Choroid plexus epithelial cell (primary cell): Measurements from ENCODE around the gene STAC2.

Experiments
- DNase-seq: peaks from one replicate; pipeline ENCODE4 v3.0.0-alpha.2; 2010; ENCODE audit warnings: low read depth
- H3K4me3 ChIP-seq: 2 replicates; pipeline ENCODE4 v1.5.1; 2011; ENCODE audit warnings: low read depth, mild to moderate bottlenecking, control low read depth, low read length, moderate library complexity
- CTCF ChIP-seq: conservative IDR thresholded peaks from 2 replicates; pipeline ENCODE4 v1.5.1; 2011; ENCODE audit warnings: low read depth, mild to moderate bottlenecking, control low read depth, inconsistent platforms, low read length, moderate library complexity

Gene STAC2

DNA sequence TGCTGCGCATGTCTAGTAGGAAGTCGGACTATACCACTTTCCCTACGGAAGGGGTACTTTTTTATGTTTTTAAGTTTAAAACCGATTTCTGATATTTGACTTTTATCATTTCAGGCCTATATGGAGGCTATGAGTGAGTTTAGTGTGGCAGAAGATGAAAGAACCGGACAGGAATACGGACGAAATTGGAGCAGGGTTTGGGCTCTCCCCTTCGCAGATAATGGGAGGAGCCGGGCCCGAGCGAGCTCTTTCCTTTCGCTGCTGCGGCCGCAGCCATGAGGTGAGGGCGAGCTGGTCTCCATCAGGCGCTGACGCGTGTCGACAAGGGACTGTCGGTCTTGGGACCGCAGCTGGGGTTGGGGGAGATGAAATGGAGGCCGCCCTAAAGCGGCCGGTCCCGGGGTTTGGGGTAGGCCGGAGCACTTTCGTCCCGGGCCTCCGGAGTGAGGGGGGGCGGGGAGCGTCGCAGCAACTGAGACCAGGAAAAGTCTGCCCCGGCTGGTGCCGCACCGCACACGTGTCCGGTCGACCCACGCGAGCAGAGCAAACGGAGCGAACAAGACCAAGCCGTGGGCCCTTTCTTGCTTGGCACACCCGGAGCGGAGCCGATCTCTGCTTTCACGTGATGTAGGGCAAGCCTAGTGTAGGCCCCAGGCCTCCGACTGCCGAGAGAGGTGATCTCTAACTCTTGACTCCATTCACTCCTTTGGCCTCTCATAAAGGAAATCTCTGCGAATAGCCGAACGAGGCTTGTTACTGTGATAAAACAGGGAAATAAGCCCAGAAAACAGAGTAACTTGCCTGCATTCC lies 25.5 kb downstream of the STAC2 start, which contains the start of gene RPL19:
Gene RPL19 (plus strand): TSS at position 214 of the 810 bp plus-strand sequence. CDS start 62 bp downstream, at position 276.
- TF ChIP-seq CTCF, result no peak
- peak; percentile 44 for DNase-seq
- peak within 1 kb of the TSS; percentile 91 for H3K4me3 ChIP-seq

DNA sequence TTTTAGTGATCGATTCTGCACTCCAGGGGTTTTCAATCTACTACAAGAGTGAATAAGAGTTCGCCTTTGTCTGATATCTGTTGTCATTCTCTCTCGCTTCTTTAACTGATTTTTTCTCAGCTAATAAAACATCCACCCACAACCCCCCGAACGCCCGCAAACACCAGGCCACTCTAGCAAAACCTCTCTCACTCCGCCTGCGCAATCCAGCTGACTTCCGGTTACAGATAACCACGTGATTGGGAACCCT lies 26.0 kb downstream of the STAC2 start:
- TF ChIP-seq CTCF, result no peak
- peak; percentile 97 for DNase-seq
- peak overlapping the region; percentile 91 for H3K4me3 ChIP-seq

GRCh38 chr17:39198186-39198566 lies 27.6 kb downstream of the STAC2 start:
- DNase-seq, result no peak
- H3K4me3 ChIP-seq, result peak overlapping the region; percentile 75
- TF ChIP-seq CTCF, result no peak

DNA sequence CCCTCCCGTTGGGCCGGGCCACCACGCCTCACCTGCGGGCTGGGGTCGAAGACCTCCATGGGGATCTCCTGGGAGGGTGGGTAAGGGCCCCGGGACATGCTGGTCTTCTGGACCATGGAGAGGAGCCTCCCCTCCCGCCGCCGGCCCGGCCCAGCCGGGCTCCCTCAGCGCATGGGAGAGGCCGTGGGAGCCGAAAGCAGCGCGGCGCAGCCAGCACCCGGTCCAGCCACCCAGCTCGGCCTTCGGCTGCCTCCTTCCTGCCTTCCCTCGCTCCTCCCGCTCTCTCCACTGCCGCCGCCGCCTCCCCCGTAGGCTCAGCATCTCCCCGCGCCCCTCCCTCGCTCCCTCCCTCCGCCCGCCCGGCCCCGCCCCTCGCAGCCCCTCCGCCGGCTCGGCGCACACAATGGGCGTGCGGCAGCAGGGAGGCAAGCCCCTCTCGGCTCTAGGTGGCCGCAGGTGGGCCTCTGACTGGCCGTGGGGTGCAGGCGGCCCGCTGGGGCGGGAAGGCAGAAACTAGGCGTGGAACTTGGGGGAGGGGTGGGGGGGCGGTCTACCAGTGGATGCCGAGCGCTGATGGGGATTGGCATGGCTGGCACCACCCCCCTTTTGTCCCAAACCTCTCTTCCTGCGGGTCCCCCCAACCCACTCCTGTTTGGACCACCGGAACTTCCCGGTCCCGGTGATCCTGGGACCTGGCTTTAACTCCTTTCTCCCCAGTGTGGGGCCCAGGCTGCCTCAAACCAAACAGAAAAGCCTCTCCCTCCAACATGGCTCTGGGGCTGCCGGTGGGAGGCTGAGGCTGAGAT lies 28.2 kb downstream of the STAC2 start, which contains the start of gene CACNB1:
Gene CACNB1 (minus strand): TSS at position 290 of the 806 bp plus-strand sequence. CDS start 174 bp downstream, at position 116.
- no peak for TF ChIP-seq CTCF
- peak; percentile 75 for DNase-seq
- H3K4me3 ChIP-seq, result peak within 1 kb of the TSS; percentile 75

GRCh38 chr17:39196808-39197291 lies 28.9 kb downstream of the STAC2 start:
- peak overlapping the region; percentile 75 for H3K4me3 ChIP-seq
- TF ChIP-seq CTCF, result no peak
- DNase-seq, result no peak

DNA sequence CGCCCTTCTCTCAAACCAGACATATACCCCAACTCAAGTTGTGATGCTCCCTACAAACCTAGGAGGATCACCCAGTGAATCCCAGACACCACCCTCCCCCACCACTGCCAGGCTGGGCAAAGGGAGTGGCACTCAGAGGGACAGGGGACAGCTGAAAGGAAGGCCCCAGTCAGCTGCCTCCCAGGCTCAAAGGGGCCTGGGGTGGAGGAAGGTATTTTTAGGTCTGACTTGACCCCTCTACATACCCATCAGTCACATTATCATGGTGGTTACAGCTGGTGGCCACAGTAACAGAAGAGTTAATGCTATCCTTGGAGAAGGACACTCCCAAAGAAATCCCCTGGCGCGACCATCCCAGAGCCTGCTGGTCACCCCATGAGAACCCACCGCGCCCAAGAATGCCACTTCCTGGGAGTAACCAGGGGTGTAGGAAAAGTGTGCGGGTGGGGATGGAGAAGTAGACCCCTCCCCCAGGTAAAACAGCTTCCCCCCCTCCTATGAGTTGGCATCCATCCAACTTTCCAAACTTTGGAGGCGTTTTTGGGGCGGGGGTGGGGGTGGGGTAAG lies 29.4 kb downstream of the STAC2 start:
- no peak for DNase-seq
- H3K4me3 ChIP-seq, result peak overlapping the region; percentile 75
- no peak for TF ChIP-seq CTCF
